ENCODE measurements around the gene TNFSF4.

TNFSF4 gene

GRCh38 chr1:173152598-173152997 is 54.5 kb downstream of the TNFSF4 start:
- H3K36me3 ChIP-seq (ENCODE audit: control insufficient read depth, insufficient read depth, low read length): no peaks in the 10 kb centered on the region
- H3K9me3 ChIP-seq (ENCODE audit: control insufficient read depth, insufficient read depth, low read length): peaks cover 8% of the 10 kb centered on the region
- no peaks in the 10 kb centered on the region for H3K27me3 ChIP-seq (ENCODE audit: control insufficient read depth, insufficient read depth, low read length)
- H3K4me1 ChIP-seq (ENCODE audit: control insufficient read depth, insufficient read depth, low read length): no peaks in the 10 kb centered on the region
- no peak overlapping the region for H3K4me3 ChIP-seq (ENCODE audit: low read depth, low read length)
- H3K9ac ChIP-seq (ENCODE audit: low read depth, low read length): no peak overlapping the region

GRCh38 chr1:173150795-173151194 is 56.3 kb downstream of the TNFSF4 start:
- Histone ChIP-seq H3K36me3 (ENCODE audit: control insufficient read depth, insufficient read depth, low read length) (no peaks in the 10 kb centered on the region), H3K4me1 (ENCODE audit: control insufficient read depth, insufficient read depth, low read length) (no peaks in the 10 kb centered on the region), H3K4me3 (ENCODE audit: low read depth, low read length) (no peak overlapping the region), H3K27me3 (ENCODE audit: control insufficient read depth, insufficient read depth, low read length) (no peaks in the 10 kb centered on the region), H3K9me3 (ENCODE audit: control insufficient read depth, insufficient read depth, low read length) (peaks cover 8% of the 10 kb centered on the region), H3K9ac (ENCODE audit: low read depth, low read length) (no peak overlapping the region)

GRCh38 chr1:173149887-173150286 is 57.2 kb downstream of the TNFSF4 start:
- H3K36me3 ChIP-seq (ENCODE audit: control insufficient read depth, insufficient read depth, low read length): no peaks in the 10 kb centered on the region
- no peaks in the 10 kb centered on the region for H3K27me3 ChIP-seq (ENCODE audit: control insufficient read depth, insufficient read depth, low read length)
- no peaks in the 10 kb centered on the region for H3K4me1 ChIP-seq (ENCODE audit: control insufficient read depth, insufficient read depth, low read length)
- no peak overlapping the region for H3K4me3 ChIP-seq (ENCODE audit: low read depth, low read length)
- peaks cover 8% of the 10 kb centered on the region for H3K9me3 ChIP-seq (ENCODE audit: control insufficient read depth, insufficient read depth, low read length)
- no peak overlapping the region for H3K9ac ChIP-seq (ENCODE audit: low read depth, low read length)

GRCh38 chr1:173148971-173149370 is 58.2 kb downstream of the TNFSF4 start:
- no peaks in the 10 kb centered on the region for H3K4me1 ChIP-seq (ENCODE audit: control insufficient read depth, insufficient read depth, low read length)
- peaks cover 8% of the 10 kb centered on the region for H3K9me3 ChIP-seq (ENCODE audit: control insufficient read depth, insufficient read depth, low read length)

GRCh38 chr1:173148545-173148944 is 58.6 kb downstream of the TNFSF4 start:
- Histone ChIP-seq H3K36me3 (ENCODE audit: control insufficient read depth, insufficient read depth, low read length) (no peaks in the 10 kb centered on the region), H3K9ac (ENCODE audit: low read depth, low read length) (no peak overlapping the region), H3K4me1 (ENCODE audit: control insufficient read depth, insufficient read depth, low read length) (no peaks in the 10 kb centered on the region), H3K27me3 (ENCODE audit: control insufficient read depth, insufficient read depth, low read length) (no peaks in the 10 kb centered on the region), H3K4me3 (ENCODE audit: low read depth, low read length) (no peak overlapping the region), H3K9me3 (ENCODE audit: control insufficient read depth, insufficient read depth, low read length) (peaks cover 8% of the 10 kb centered on the region)

More at GRCh38 chr1:173148971-173149370, 58.2 kb downstream of the TNFSF4 start:
- no peaks in the 10 kb centered on the region for H3K27me3 ChIP-seq (ENCODE audit: control insufficient read depth, insufficient read depth, low read length)
- H3K9ac ChIP-seq (ENCODE audit: low read depth, low read length): no peak overlapping the region
- H3K36me3 ChIP-seq (ENCODE audit: control insufficient read depth, insufficient read depth, low read length): no peaks in the 10 kb centered on the region
- no peak overlapping the region for H3K4me3 ChIP-seq (ENCODE audit: low read depth, low read length)

GRCh38 chr1:173140733-173141132 is 66.4 kb downstream of the TNFSF4 start:
- Histone ChIP-seq H3K9me3 (ENCODE audit: control insufficient read depth, insufficient read depth, low read length) (no peaks in the 10 kb centered on the region), H3K4me3 (ENCODE audit: low read depth, low read length) (no peak overlapping the region)

GRCh38 chr1:173139706-173140105 is 67.4 kb downstream of the TNFSF4 start:
- Histone ChIP-seq H3K4me3 (ENCODE audit: low read depth, low read length) (no peak overlapping the region), H3K36me3 (ENCODE audit: control insufficient read depth, insufficient read depth, low read length) (no peaks in the 10 kb centered on the region), H3K4me1 (ENCODE audit: control insufficient read depth, insufficient read depth, low read length) (no peaks in the 10 kb centered on the region), H3K9me3 (ENCODE audit: control insufficient read depth, insufficient read depth, low read length) (no peaks in the 10 kb centered on the region), H3K27me3 (ENCODE audit: control insufficient read depth, insufficient read depth, low read length) (no peaks in the 10 kb centered on the region), H3K9ac (ENCODE audit: low read depth, low read length) (no peak overlapping the region)

More at GRCh38 chr1:173140733-173141132, 66.4 kb downstream of the TNFSF4 start:
- H3K27me3 ChIP-seq (ENCODE audit: control insufficient read depth, insufficient read depth, low read length): no peaks in the 10 kb centered on the region
- H3K9ac ChIP-seq (ENCODE audit: low read depth, low read length): no peak overlapping the region
- no peaks in the 10 kb centered on the region for H3K4me1 ChIP-seq (ENCODE audit: control insufficient read depth, insufficient read depth, low read length)
- no peaks in the 10 kb centered on the region for H3K36me3 ChIP-seq (ENCODE audit: control insufficient read depth, insufficient read depth, low read length)

GRCh38 chr1:173137107-173137706 is 69.9 kb downstream of the TNFSF4 start:
- Histone ChIP-seq H3K27me3 (ENCODE audit: control insufficient read depth, insufficient read depth, low read length) (no peaks in the 10 kb centered on the region), H3K4me1 (ENCODE audit: control insufficient read depth, insufficient read depth, low read length) (no peaks in the 10 kb centered on the region), H3K9ac (ENCODE audit: low read depth, low read length) (no peak overlapping the region), H3K4me3 (ENCODE audit: low read depth, low read length) (no peak overlapping the region), H3K9me3 (ENCODE audit: control insufficient read depth, insufficient read depth, low read length) (no peaks in the 10 kb centered on the region), H3K36me3 (ENCODE audit: control insufficient read depth, insufficient read depth, low read length) (no peaks in the 10 kb centered on the region)

- Histone ChIP-seq H3K4me1 (ENCODE audit: control insufficient read depth, insufficient read depth, low read length) (no peaks in the 10 kb centered on the region), H3K36me3 (ENCODE audit: control insufficient read depth, insufficient read depth, low read length) (no peaks in the 10 kb centered on the region), H3K9ac (ENCODE audit: low read depth, low read length) (no peak overlapping the region), H3K9me3 (ENCODE audit: control insufficient read depth, insufficient read depth, low read length) (no peaks in the 10 kb centered on the region), H3K27me3 (ENCODE audit: control insufficient read depth, insufficient read depth, low read length) (no peaks in the 10 kb centered on the region), H3K4me3 (ENCODE audit: low read depth, low read length) (no peak overlapping the region)
Measured at GRCh38 chr1:173134800-173135199, 72.3 kb downstream of the TNFSF4 start.

GRCh38 chr1:173134029-173134428 is 73.1 kb downstream of the TNFSF4 start:
- H3K9me3 ChIP-seq (ENCODE audit: control insufficient read depth, insufficient read depth, low read length): no peaks in the 10 kb centered on the region
- no peaks in the 10 kb centered on the region for H3K4me1 ChIP-seq (ENCODE audit: control insufficient read depth, insufficient read depth, low read length)
- no peak overlapping the region for H3K9ac ChIP-seq (ENCODE audit: low read depth, low read length)
- H3K4me3 ChIP-seq (ENCODE audit: low read depth, low read length): no peak overlapping the region
- no peaks in the 10 kb centered on the region for H3K27me3 ChIP-seq (ENCODE audit: control insufficient read depth, insufficient read depth, low read length)
- H3K36me3 ChIP-seq (ENCODE audit: control insufficient read depth, insufficient read depth, low read length): no peaks in the 10 kb centered on the region

All from iPS-15b (cell line).